HepG2 (cell line): ENCODE results near the gene EIF4A3. TPM values are rescaled to one million over a fixed set of nuclear protein-coding genes. Genes with fewer than 3 reads are reported as not detected.

Experiments
- LCORL ChIP-seq, 2 experiments: fragments of 450-650 bp in 1 of 2; sonication (generic) in 1 of 2; formaldehyde crosslinking in 1 of 2; IDR thresholded peaks; 2 replicates each; pipeline versions ENCODE4 v1.5.0 to v1.6.1; 2017 to 2020; ENCODE audit warnings: antibody characterized with exemption in 1 of 2, missing genetic modification reagents in 1 of 2
- PPARG ChIP-seq: conservative IDR thresholded peaks from 2 replicates; pipeline ENCODE4 v1.6.1; 2016; ENCODE audit warnings: missing biosample characterization, missing genetic modification reagents
- TBP ChIP-seq: sonication (generic); formaldehyde crosslinking; IDR thresholded peaks from 2 replicates; pipeline ENCODE4 v1.5.0; 2020; ENCODE audit warnings: missing genetic modification reagents
- TBX3 ChIP-seq: fragments of 450-650 bp; IDR thresholded peaks from 2 replicates; pipeline ENCODE4 v1.6.1; 2017; ENCODE audit warnings: antibody characterized with exemption, mild to moderate bottlenecking, inconsistent platforms, borderline replicate concordance
- ZMYM2 ChIP-seq: sonication (generic); formaldehyde crosslinking; IDR thresholded peaks from 2 replicates; pipeline ENCODE4 v1.8.0; 2022; ENCODE audit warnings: mild to moderate bottlenecking, missing genetic modification reagents
- ZNF224 ChIP-seq: sonication (generic); formaldehyde crosslinking; IDR thresholded peaks from 2 replicates; pipeline ENCODE4 v1.5.0; 2020; ENCODE audit warnings: mild to moderate bottlenecking, missing genetic modification reagents
- ZNF567 ChIP-seq: sonication (generic); formaldehyde crosslinking; IDR thresholded peaks from 2 replicates; pipeline ENCODE4 v1.8.1; 2023; ENCODE audit warnings: mild to moderate bottlenecking, missing genetic modification reagents, borderline replicate concordance
- ZNF709 ChIP-seq: sonication (generic); formaldehyde crosslinking; IDR thresholded peaks from 2 replicates; pipeline ENCODE4 v1.5.0; 2020; ENCODE audit warnings: mild to moderate bottlenecking, missing genetic modification reagents
- ZNF724P ChIP-seq: sonication (generic); formaldehyde crosslinking; IDR thresholded peaks from 2 replicates; pipeline ENCODE4 v1.8.0; 2022; ENCODE audit warnings: missing genetic modification reagents, borderline replicate concordance
- polyA plus RNA-seq, 8 experiments: library from polyadenylated mRNA; depleted of rRNA in 3 of 8; stranded (reverse) in 7 of 8; unstranded in 1 of 8; fragments of >200 nt; fragmentation: Illumina TruSeq in 4 of 8; extraction: Trizol in 4 of 8; gene quantifications; 2 replicates each; pipeline versions ENCODE4 v1.2.1 to v1.2.3, GENCODE V29; 2011 to 2016; ENCODE audit warnings: low read depth in 4 of 8, missing spikeins in 1 of 8, mixed read lengths in 1 of 8; ENCODE audit not compliant: insufficient read depth in 1 of 8
- total RNA-seq, 5 experiments: library from RNA; depleted of rRNA; stranded (reverse); fragments of >200 nt; fragmentation: Illumina TruSeq; extraction: Trizol; gene quantifications; 2 replicates each; pipeline ENCODE4 v1.2.3, GENCODE V29; 2016; ENCODE audit warnings: low read depth in 1 of 5
- TF ChIP-seq, protein P1 (sequence below): fragments of 450-650 bp; IDR thresholded peaks from 2 replicates; pipeline ENCODE4 v1.6.1; 2017; ENCODE audit warnings: mild to moderate bottlenecking
- TF ChIP-seq, protein P2 (sequence below): sonication (generic); formaldehyde crosslinking; IDR thresholded peaks from 2 replicates; pipeline ENCODE4 v1.5.0; 2020; ENCODE audit warnings: mild to moderate bottlenecking, missing genetic modification reagents, borderline replicate concordance

EIF4A3 gene
- total and polyA plus RNA-seq, 2 of the 13 experiments (the other 11 are each of a cell fraction or from before 2014, with no cell fraction given) = 145 to 187 TPM

DNA sequence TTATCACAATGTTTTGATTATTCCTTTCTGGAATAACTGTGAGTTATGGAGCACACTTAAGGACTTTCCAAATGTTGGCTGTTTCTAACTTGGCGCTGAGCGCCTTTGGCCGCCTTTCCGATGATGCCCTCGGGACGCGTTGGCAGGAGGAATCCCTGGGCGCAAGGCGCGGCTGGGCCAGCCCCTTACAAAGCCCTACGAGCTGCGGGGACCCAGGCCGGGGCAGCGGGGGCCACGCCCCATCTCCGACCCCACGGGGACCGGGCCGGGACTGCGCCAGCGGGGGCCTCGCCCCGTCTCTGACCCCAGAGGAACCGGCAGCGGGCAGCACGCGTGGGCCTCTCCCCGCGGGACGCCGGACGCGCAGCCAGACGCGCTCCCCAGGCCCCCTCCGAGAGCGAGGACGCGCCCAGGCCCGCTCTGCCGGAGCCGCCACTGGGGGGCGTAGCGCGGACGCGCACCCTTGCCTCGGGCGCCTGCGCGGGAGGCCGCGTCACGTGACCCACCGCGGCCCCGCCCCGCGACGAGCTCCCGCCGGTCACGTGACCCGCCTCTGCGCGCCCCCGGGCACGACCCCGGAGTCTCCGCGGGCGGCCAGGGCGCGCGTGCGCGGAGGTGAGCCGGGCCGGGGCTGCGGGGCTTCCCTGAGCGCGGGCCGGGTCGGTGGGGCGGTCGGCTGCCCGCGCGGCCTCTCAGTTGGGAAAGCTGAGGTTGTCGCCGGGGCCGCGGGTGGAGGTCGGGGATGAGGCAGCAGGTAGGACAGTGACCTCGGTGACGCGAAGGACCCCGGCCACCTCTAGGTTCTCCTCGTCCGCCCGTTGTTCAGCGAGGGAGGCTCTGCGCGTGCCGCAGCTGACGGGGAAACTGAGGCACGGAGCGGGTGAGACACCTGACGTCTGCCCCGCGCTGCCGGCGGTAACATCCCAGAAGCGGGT lies 45.6 kb downstream of the EIF4A3 start, which contains the start of gene GAA (continued):
- TF ChIP-seq, protein P1, sequence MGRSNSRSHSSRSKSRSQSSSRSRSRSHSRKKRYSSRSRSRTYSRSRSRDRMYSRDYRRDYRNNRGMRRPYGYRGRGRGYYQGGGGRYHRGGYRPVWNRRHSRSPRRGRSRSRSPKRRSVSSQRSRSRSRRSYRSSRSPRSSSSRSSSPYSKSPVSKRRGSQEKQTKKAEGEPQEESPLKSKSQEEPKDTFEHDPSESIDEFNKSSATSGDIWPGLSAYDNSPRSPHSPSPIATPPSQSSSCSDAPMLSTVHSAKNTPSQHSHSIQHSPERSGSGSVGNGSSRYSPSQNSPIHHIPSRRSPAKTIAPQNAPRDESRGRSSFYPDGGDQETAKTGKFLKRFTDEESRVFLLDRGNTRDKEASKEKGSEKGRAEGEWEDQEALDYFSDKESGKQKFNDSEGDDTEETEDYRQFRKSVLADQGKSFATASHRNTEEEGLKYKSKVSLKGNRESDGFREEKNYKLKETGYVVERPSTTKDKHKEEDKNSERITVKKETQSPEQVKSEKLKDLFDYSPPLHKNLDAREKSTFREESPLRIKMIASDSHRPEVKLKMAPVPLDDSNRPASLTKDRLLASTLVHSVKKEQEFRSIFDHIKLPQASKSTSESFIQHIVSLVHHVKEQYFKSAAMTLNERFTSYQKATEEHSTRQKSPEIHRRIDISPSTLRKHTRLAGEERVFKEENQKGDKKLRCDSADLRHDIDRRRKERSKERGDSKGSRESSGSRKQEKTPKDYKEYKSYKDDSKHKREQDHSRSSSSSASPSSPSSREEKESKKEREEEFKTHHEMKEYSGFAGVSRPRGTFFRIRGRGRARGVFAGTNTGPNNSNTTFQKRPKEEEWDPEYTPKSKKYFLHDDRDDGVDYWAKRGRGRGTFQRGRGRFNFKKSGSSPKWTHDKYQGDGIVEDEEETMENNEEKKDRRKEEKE = no peak
- TF ChIP-seq ZNF724P (0 out of 2 replicates have a peak, but pooled peaks have one; percentile 21), LCORL (IDR thresholded peaks at IDR 0.05) (no peak), LCORL (CRISPR knock-in tag; IDR thresholded peaks at IDR 0.05) (peak; percentile 56), PPARG (CRISPR knock-in tag) (no peak; the same call in 1 of the 2 replicates), ZMYM2 (no peak), ZNF567 (CRISPR knock-in tag) (peak; percentile 66; the same call in 1 of the 2 replicates), TBP (CRISPR knock-in tag) (no peak), TBX3 (no peak), ZNF224 (CRISPR knock-in tag) (peak; percentile 79; the same call in 1 of the 2 replicates), ZNF709 (CRISPR knock-in tag) (no peak; the same call in 1 of the 2 replicates)
- TF ChIP-seq, protein P2, sequence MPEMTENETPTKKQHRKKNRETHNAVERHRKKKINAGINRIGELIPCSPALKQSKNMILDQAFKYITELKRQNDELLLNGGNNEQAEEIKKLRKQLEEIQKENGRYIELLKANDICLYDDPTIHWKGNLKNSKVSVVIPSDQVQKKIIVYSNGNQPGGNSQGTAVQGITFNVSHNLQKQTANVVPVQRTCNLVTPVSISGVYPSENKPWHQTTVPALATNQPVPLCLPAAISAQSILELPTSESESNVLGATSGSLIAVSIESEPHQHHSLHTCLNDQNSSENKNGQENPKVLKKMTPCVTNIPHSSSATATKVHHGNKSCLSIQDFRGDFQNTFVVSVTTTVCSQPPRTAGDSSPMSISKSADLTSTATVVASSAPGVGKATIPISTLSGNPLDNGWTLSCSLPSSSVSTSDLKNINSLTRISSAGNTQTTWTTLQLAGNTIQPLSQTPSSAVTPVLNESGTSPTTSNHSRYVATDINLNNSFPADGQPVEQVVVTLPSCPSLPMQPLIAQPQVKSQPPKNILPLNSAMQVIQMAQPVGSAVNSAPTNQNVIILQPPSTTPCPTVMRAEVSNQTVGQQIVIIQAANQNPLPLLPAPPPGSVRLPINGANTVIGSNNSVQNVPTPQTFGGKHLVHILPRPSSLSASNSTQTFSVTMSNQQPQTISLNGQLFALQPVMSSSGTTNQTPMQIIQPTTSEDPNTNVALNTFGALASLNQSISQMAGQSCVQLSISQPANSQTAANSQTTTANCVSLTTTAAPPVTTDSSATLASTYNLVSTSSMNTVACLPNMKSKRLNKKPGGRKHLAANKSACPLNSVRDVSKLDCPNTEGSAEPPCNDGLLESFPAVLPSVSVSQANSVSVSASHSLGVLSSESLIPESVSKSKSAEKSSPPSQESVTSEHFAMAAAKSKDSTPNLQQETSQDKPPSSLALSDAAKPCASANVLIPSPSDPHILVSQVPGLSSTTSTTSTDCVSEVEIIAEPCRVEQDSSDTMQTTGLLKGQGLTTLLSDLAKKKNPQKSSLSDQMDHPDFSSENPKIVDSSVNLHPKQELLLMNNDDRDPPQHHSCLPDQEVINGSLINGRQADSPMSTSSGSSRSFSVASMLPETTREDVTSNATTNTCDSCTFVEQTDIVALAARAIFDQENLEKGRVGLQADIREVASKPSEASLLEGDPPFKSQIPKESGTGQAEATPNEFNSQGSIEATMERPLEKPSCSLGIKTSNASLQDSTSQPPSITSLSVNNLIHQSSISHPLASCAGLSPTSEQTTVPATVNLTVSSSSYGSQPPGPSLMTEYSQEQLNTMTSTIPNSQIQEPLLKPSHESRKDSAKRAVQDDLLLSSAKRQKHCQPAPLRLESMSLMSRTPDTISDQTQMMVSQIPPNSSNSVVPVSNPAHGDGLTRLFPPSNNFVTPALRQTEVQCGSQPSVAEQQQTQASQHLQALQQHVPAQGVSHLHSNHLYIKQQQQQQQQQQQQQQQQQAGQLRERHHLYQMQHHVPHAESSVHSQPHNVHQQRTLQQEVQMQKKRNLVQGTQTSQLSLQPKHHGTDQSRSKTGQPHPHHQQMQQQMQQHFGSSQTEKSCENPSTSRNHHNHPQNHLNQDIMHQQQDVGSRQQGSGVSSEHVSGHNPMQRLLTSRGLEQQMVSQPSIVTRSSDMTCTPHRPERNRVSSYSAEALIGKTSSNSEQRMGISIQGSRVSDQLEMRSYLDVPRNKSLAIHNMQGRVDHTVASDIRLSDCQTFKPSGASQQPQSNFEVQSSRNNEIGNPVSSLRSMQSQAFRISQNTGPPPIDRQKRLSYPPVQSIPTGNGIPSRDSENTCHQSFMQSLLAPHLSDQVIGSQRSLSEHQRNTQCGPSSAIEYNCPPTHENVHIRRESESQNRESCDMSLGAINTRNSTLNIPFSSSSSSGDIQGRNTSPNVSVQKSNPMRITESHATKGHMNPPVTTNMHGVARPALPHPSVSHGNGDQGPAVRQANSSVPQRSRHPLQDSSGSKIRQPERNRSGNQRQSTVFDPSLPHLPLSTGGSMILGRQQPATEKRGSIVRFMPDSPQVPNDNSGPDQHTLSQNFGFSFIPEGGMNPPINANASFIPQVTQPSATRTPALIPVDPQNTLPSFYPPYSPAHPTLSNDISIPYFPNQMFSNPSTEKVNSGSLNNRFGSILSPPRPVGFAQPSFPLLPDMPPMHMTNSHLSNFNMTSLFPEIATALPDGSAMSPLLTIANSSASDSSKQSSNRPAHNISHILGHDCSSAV (CRISPR knock-in tag) = no peak
